Large intestine (tissue), 3 donors: ENCODE results near the gene AQP1. TPM values are rescaled to one million over a fixed set of nuclear protein-coding genes. Genes with fewer than 3 reads are reported as not detected.

ENCODE experiments used
- DNase-seq, 2 donors: peaks; one replicate each; pipeline versions ENCODE4 v3.0.0 to v3.0.0-alpha.2; 2013
- H3K27ac ChIP-seq: one replicate; pipeline ENCODE4 v1.5.1; 2013; ENCODE audit warnings: low read length
- H3K27me3 ChIP-seq: 2 replicates; pipeline ENCODE4 v1.6.1; 2013; ENCODE audit warnings: low read length; ENCODE audit not compliant: control insufficient read depth, insufficient read depth
- H3K36me3 ChIP-seq: 2 replicates; pipeline ENCODE4 v1.6.1; 2013; ENCODE audit warnings: low read length; ENCODE audit not compliant: control insufficient read depth, insufficient read depth
- H3K4me1 ChIP-seq: one replicate; pipeline ENCODE4 v1.6.1; 2013; ENCODE audit warnings: low read length; ENCODE audit not compliant: control insufficient read depth, insufficient read depth
- H3K4me3 ChIP-seq: one replicate; pipeline ENCODE4 v1.5.1; 2013; ENCODE audit warnings: low read length
- H3K9me3 ChIP-seq: one replicate; pipeline ENCODE4 v1.6.1; 2013; ENCODE audit warnings: mild to moderate bottlenecking, low read depth, low read length, moderate library complexity; ENCODE audit not compliant: control insufficient read depth
- WGBS: methylation state at CpG from one replicate; pipeline ENCODE4 v1.1.5; 2013; ENCODE audit warnings: low lambda C conversion rate; ENCODE audit not compliant: insufficient coverage; 5-methylcytosine and 5-hydroxymethylcytosine counted together
- polyA plus RNA-seq: library from polyadenylated mRNA; unstranded; fragments of 120-200 nt; gene quantifications from one replicate; pipeline ENCODE4 v1.2.1, GENCODE V29; 2013

AQP1 gene
- polyA plus RNA-seq, 1 donor, result 81.6 TPM

DNA sequence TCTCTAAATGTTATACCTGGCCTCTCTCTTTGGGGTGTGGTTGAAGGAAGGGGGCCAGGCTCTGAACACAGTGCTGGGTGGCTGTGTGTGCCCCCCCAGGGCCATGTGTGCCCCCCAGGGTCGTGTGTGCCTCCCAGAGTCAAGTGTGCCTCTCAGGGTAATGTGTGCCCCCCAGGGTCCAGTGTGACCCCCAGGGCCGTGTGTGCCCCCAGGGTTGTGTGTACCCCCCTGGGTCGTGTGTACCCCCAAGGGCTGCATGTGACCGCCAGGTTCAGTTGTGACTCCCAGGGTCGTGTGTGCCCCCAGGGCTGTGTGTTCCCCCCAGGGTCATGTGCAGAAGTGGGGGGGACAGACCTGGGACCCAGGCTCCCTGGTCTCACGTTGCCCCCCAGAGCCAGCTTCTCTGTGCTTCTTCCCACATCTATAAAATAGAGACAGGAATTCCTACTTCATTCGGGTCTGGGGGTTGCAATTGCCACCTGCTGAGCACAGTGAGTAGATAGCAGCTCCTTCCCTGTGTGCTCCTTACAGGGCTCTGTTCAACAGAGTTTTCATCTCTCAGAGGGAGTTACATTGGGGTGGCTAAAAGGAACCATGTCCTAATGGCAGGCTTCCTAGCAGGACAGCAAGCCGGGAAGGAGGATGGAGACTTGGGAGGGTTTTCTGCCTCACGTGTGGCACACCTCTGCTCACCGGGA, 40.7 kb upstream of the AQP1 start:
- DNase-seq, result no peak
- WGBS, result no CpG with 5 or more reads among the region's 10 CpGs
- no peak overlapping the region for H3K27ac ChIP-seq

GRCh38 chr7:30871655-30872054, 40.0 kb upstream of the AQP1 start:
- Histone ChIP-seq H3K27me3 (no peaks in the 10 kb centered on the region), H3K4me3 (no peak overlapping the region), H3K4me1 (peaks cover 11% of the 10 kb centered on the region), H3K27ac (no peak overlapping the region), H3K36me3 (peaks cover 53% of the 10 kb centered on the region), H3K9me3 (peaks cover 6% of the 10 kb centered on the region)
- no peak for DNase-seq
- no CpG with 5 or more reads among the region's 5 CpGs for WGBS

More for the DNA sequence above, 40.7 kb upstream of the AQP1 start:
- Histone ChIP-seq H3K4me3 (no peak overlapping the region), H3K36me3 (peaks cover 46% of the 10 kb centered on the region), H3K4me1 (peaks cover 18% of the 10 kb centered on the region), H3K27me3 (no peaks in the 10 kb centered on the region), H3K9me3 (peaks cover 6% of the 10 kb centered on the region)

DNA sequence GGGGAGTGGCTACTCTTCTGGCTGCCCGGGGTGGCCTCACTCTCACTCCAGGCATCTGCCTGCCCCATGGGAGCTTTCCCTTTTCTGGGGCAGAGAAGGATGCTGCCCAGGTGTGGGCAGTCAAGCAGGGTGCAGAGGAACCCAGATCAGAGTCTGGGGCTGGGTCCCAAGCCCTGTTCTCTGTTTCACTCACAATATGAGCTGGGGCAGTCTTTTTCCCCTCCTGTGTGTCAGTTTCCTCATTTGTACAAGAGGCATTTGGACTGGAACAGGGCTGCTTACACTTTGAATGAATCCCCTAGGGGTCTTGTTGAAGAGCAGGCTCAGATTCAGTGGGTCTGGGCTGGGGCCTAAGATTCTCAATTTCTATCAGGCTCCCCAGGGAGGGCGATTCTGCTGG, 38.4 kb upstream of the AQP1 start:
- Histone ChIP-seq H3K4me3 (no peak overlapping the region), H3K27ac (no peak overlapping the region), H3K27me3 (no peaks in the 10 kb centered on the region), H3K9me3 (peaks cover 6% of the 10 kb centered on the region), H3K4me1 (no peaks in the 10 kb centered on the region), H3K36me3 (peaks cover 56% of the 10 kb centered on the region)
- no CpG with 5 or more reads among the region's 2 CpGs for WGBS
- DNase-seq, result no peak

GRCh38 chr7:30873656-30874055, 38.0 kb upstream of the AQP1 start:
- H3K4me1 ChIP-seq, result no peaks in the 10 kb centered on the region
- no peak overlapping the region for H3K4me3 ChIP-seq
- H3K27me3 ChIP-seq, result no peaks in the 10 kb centered on the region
- no peak for DNase-seq
- H3K27ac ChIP-seq, result no peak overlapping the region
- peaks cover 6% of the 10 kb centered on the region for H3K9me3 ChIP-seq
- WGBS, result no CpG with 5 or more reads among the region's 6 CpGs
- peaks cover 56% of the 10 kb centered on the region for H3K36me3 ChIP-seq

DNA sequence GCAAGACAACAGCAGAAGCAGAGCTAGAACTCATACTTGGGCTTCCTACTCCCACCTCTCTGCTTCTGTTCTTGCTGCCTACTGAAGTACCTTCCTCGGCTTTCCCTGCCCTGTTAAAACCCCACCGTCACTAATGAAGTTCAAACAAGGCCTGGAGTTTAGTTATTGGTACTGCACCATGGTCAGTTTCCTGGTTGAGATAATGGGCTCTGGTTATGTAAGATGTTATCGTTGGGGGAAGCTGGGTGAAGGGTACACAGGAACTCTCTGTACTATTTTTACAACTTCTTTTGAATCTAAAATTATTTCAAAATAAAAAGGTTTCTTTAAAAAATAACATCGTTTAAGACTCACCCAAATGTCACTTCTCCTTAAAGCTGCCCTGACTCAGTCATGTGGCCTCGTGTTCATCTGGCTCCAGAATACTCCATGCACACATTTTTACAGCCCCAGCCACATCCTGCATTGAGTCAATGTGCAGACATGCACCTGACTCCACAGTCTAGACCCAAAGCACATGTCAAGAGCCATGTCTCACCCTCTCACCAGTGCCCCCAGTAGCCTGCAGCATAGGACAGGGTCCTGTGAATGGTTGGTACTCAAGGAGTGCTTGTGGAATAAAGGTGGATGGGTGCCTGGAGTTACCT, 36.9 kb upstream of the AQP1 start:
- WGBS, result 83% methylated on average over 2 of the region's 5 CpGs
- Histone ChIP-seq H3K9me3 (peaks cover 6% of the 10 kb centered on the region), H3K36me3 (peaks cover 50% of the 10 kb centered on the region), H3K4me3 (no peak overlapping the region), H3K27ac (no peak overlapping the region), H3K4me1 (peaks cover 10% of the 10 kb centered on the region), H3K27me3 (no peaks in the 10 kb centered on the region)
- DNase-seq, result no peak

DNA sequence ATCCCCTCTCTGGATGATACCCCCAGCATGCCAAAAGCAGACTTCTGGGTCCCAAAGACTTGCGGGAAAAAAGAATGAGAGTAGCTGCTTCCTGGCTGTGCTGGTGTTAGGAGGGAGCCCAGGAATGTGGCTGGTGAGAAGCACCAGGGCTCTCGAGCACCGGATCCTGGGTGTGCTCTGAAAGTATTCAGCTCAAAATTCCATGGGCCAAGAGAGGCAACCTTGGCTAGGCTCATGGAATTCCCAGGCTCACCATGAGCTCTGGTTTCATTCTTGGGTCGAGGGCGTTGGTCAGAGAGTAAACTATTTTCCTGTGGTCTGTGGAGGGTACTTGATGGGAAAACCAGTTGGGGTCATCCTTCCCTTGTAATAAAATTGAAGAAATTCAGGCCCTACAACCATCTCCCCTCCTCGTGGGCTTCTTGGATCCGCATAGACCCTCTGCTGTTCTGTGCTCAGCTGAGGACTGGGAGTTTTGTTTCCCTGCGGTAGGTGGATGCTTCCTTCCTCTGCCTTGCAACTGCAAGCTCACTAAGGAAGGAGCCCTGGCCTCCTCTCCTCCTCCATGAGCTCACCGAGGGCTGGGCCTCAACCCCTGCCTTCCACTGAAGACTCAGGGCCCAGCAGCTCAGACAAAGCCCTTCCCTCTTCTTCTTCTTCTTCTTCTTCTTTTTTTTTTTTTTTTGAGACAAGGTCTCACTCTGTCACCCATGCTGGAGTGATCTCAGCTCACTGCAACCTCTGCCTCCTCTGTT, 34.5 kb upstream of the AQP1 start:
- no peaks in the 10 kb centered on the region for H3K27me3 ChIP-seq
- H3K9me3 ChIP-seq, result peaks cover 6% of the 10 kb centered on the region
- peaks cover 13% of the 10 kb centered on the region for H3K4me1 ChIP-seq
- H3K4me3 ChIP-seq, result no peak overlapping the region
- WGBS, result no CpG with 5 or more reads among the region's 9 CpGs
- H3K36me3 ChIP-seq, result peaks cover 45% of the 10 kb centered on the region
- no peak overlapping the region for H3K27ac ChIP-seq
- no peak for DNase-seq

DNA sequence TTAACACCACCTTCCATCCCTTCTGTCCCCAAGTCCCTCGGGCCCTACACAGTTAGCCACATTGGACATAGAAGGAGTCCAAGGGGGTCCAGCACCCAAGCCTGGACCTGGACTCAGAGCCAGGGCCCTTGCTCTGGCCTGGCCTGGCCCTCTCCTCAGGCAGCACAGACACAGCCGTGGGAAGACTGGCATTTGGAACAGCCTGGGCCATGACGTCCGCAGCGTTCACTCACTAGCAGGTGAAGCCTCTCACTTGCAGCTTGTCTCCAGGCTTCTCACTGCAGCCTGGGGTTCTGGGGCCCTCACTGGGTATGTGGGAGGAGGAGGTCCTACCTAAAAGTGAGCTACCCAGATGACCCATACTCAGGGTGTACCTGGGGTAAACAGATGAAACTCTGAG, 33.7 kb upstream of the AQP1 start:
- no peaks in the 10 kb centered on the region for H3K27me3 ChIP-seq
- peaks cover 38% of the 10 kb centered on the region for H3K36me3 ChIP-seq
- H3K4me3 ChIP-seq, result no peak overlapping the region
- no peak overlapping the region for H3K27ac ChIP-seq
- WGBS, result no CpG with 5 or more reads among the region's 5 CpGs
- H3K9me3 ChIP-seq, result peaks cover 6% of the 10 kb centered on the region
- DNase-seq, result no peak
- peaks cover 13% of the 10 kb centered on the region for H3K4me1 ChIP-seq

- Histone ChIP-seq H3K27me3 (no peaks in the 10 kb centered on the region), H3K4me1 (peaks cover 13% of the 10 kb centered on the region), H3K9me3 (peaks cover 2% of the 10 kb centered on the region), H3K36me3 (peaks cover 36% of the 10 kb centered on the region), H3K27ac (no peak overlapping the region), H3K4me3 (no peak overlapping the region)
- WGBS, result no CpG with 5 or more reads among the region's 14 CpGs
- DNase-seq, result peak in 1 of 2 donors; percentile 26
Observed at GRCh38 chr7:30879139-30880124, 32.2 kb upstream of the AQP1 start.

GRCh38 chr7:30880125-30880720, 31.4 kb upstream of the AQP1 start:
- no CpG with 5 or more reads among the region's 12 CpGs for WGBS

More at GRCh38 chr7:30880125-30880720, 31.4 kb upstream of the AQP1 start:
- Histone ChIP-seq H3K27ac (no peak overlapping the region), H3K27me3 (no peaks in the 10 kb centered on the region), H3K4me1 (peaks cover 13% of the 10 kb centered on the region), H3K4me3 (no peak overlapping the region), H3K9me3 (no peaks in the 10 kb centered on the region), H3K36me3 (peaks cover 29% of the 10 kb centered on the region)
- peak in 1 of 2 donors; percentile 52 for DNase-seq
